NCI-H2029 (cell line): ENCODE data around the gene RIMBP2.
A peak's percentile ranks its signal among the peaks of the same experiment; 100 is the strongest.
"Not testable (repeated sequence)": the region's sequence is repeated elsewhere in the genome, so short reads cannot be mapped to it uniquely, and the experiment has no call there.

Source experiments
- DNase-seq: peaks from one replicate; lab custom pipeline; 2025; lab: John Stamatoyannopoulos, UW

Gene RIMBP2

GRCh38 chr12:130655010-130655409, 61.1 kb downstream of the RIMBP2 start:
- no peak for DNase-seq

- DNase-seq, result no peak
Measured at GRCh38 chr12:130651188-130651959, 64.7 kb downstream of the RIMBP2 start.

- DNase-seq, result no peak
Measured at GRCh38 chr12:130650131-130650530, 66.0 kb downstream of the RIMBP2 start.

- DNase-seq, result no peak
Measured at GRCh38 chr12:130649101-130650045, 66.7 kb downstream of the RIMBP2 start.

GRCh38 chr12:130647814-130648213, 68.3 kb downstream of the RIMBP2 start:
- no peak for DNase-seq

- DNase-seq, result no peak
Measured at GRCh38 chr12:130646716-130647370, 69.3 kb downstream of the RIMBP2 start.

GRCh38 chr12:130646191-130646590, 69.9 kb downstream of the RIMBP2 start:
- not testable (repeated sequence) for DNase-seq

- no peak for DNase-seq
Measured at GRCh38 chr12:130645751-130646150, 70.3 kb downstream of the RIMBP2 start.

- DNase-seq, result no peak
Measured at GRCh38 chr12:130644566-130644965, 71.5 kb downstream of the RIMBP2 start.

GRCh38 chr12:130644146-130644545, 72.0 kb downstream of the RIMBP2 start:
- no peak for DNase-seq

GRCh38 chr12:130642856-130643255, 73.2 kb downstream of the RIMBP2 start:
- no peak for DNase-seq

- no peak for DNase-seq
Measured at GRCh38 chr12:130641533-130642184, 74.4 kb downstream of the RIMBP2 start.

- no peak for DNase-seq
Measured at GRCh38 chr12:130640901-130641300, 75.2 kb downstream of the RIMBP2 start.

GRCh38 chr12:130640496-130640895, 75.6 kb downstream of the RIMBP2 start:
- DNase-seq, result no peak

GRCh38 chr12:130639476-130640424, 76.3 kb downstream of the RIMBP2 start:
- no peak for DNase-seq

GRCh38 chr12:130636370-130636769, 79.7 kb downstream of the RIMBP2 start:
- DNase-seq, result peak; percentile 52

GRCh38 chr12:130634866-130635265, 81.2 kb downstream of the RIMBP2 start:
- DNase-seq, result no peak

- peak; percentile 97 for DNase-seq
Measured at GRCh38 chr12:130633771-130634170, 82.3 kb downstream of the RIMBP2 start.

- peak; percentile 55 for DNase-seq
Measured at GRCh38 chr12:130632642-130633041, 83.5 kb downstream of the RIMBP2 start.

GRCh38 chr12:130628304-130628703, 87.8 kb downstream of the RIMBP2 start:
- DNase-seq, result no peak

- no peak for DNase-seq
Measured at GRCh38 chr12:130627175-130627574, 88.9 kb downstream of the RIMBP2 start.
